ENCODE data around the gene DGKD. TPM values are rescaled to one million over a fixed set of nuclear protein-coding genes. Genes with fewer than 3 reads are reported as not detected.

Gene DGKD
- total RNA-seq, 2 experiments from 2014 or later, result 44.2 to 46.4 TPM

DNA sequence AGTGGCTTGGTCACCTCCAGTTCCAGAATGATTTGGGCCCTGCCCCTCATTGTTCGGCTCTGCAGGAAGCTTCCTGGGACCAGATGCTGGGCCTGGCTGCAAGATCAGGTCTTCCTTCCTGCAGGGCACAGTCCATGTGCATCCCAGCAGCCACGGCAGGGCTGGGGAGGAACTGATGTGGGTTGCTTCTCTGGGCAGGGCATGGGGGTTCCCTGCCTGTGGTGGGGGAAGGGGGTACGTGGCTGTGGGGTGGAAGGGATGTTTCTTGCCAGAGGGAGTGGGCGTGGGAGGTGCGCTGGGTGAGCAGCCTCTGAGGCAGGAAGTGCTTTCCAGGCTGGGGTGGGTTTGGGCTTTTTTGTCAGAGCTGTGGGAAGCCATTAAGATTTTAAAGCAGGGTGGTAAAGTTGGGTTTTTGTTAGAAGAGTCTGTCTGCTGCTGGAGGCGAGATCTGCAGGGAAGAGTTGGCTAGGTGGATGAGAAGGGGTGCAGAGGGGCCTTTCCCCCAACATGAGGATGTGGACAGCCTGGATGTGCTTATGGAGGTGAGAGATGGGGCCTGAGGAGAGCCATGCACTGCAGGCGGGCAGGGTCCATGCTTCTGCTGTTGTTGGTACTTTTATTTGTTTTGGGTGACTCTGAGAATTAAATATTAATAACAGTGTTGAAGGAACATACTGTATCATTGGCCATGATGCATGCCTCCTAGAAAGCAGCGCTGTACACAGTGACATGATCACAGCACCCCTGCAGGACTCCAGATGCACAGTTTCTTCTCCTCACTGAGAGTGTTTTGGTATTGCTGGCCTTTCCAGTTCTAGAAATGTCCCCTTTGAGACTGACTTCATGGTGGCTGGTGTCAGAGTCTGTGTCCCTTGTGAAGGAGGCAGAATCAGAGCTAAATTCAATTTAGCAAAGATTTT lies 45.3 kb downstream of the DGKD start:
- H3K4me1 Mint-ChIP-seq (ENCODE audit: low read depth), result peaks cover 33% of the 10 kb centered on the region
- POLR2A ChIA-PET, result interaction anchor here (0.7 to 1.1 kb wide), 2 partner anchors 19 to 27 kb away, joined by 3 to 5 read pairs; no protein-coding TSS in a partner anchor

DNA sequence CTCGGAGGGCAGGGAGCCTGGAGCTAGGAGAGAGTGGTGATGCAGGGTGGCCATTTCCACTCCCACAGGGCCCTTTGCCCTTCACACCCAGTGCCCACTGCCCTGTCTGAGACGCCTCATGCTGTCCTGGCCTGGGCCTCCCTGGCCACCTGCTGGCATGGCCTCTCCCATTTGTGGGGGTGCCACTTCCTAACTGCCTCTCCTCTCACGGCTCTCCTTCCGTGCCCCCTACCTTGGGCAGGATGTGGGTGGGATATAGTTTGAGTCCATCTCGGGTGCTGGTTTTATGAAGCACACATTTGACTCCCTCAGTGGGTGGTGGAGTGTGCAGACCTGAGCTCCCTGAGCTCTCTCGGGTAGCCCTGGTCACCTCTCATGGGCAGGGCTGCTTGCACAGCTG lies 46.0 kb downstream of the DGKD start:
- Mint-ChIP-seq H3K27ac (peak overlapping the region; percentile 2), H3K36me3 (peaks cover 1% of the 10 kb centered on the region), H3K4me3 (no peak overlapping the region), H3K9me3 (no peaks in the 10 kb centered on the region), H3K4me1 (ENCODE audit: low read depth) (peaks cover 35% of the 10 kb centered on the region), H3K27me3 (no peaks in the 10 kb centered on the region)
- CTCF ChIA-PET, result interaction anchor here (11.0 kb wide), 1 partner anchor 43 kb away, joined by 287 read pairs; no protein-coding TSS in a partner anchor
- intact Hi-C loops (cut with micrococcal nuclease), result loop anchor here (10.0 kb wide), 1 partner anchor 314 kb away; the partner anchor contains the start of genes UGT1A4 and UGT1A5
- POLR2A ChIA-PET, result interaction anchor here (0.7 to 1.1 kb wide), 2 partner anchors 18 to 28 kb away, joined by 3 to 5 read pairs; no protein-coding TSS in a partner anchor
- DNase-seq, result no peak

More for the DNA sequence above, 45.3 kb downstream of the DGKD start:
- Mint-ChIP-seq H3K9me3 (no peaks in the 10 kb centered on the region), H3K36me3 (peaks cover 1% of the 10 kb centered on the region), H3K4me3 (no peak overlapping the region), H3K27ac (peak overlapping the region; percentile 49), H3K27me3 (no peaks in the 10 kb centered on the region)
- intact Hi-C loops (cut with micrococcal nuclease), result loop anchor here (10.0 kb wide), 1 partner anchor 315 kb away; the partner anchor contains the start of genes UGT1A4 and UGT1A5
- CTCF ChIA-PET, result interaction anchor here (11.0 kb wide), 1 partner anchor 44 kb away, joined by 287 read pairs; no protein-coding TSS in a partner anchor
- DNase-seq, result peak; percentile 67

DNA sequence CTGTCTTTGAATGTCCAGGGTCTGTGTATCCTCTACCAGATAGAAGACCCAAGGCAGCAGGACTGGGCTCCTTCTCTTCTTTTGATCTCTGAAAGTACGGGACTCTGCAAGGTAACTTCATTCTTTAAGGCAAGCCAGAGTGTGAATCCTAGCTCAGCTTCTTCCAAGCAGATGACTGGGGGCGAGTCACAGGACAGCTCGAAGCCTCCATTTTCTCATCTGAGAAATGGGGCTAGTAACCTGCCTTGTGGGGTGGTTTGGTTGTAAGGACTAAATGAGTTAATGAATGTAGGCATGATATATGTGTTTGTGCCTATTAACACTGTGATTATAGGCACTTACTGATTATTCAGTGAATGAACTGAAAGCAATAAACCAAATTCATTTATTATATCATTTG lies 46.7 kb downstream of the DGKD start:
- Mint-ChIP-seq H3K4me1 (ENCODE audit: low read depth) (peaks cover 35% of the 10 kb centered on the region), H3K27ac (no peak overlapping the region), H3K36me3 (no peaks in the 10 kb centered on the region), H3K4me3 (no peak overlapping the region), H3K9me3 (no peaks in the 10 kb centered on the region), H3K27me3 (no peaks in the 10 kb centered on the region)
- peak; percentile 26 for DNase-seq
- CTCF ChIA-PET, result interaction anchor here (11.0 kb wide), 1 partner anchor 42 kb away, joined by 287 read pairs; no protein-coding TSS in a partner anchor
- POLR2A ChIA-PET, result interaction anchor here (1.1 kb wide), 1 partner anchor 17 kb away, joined by 5 read pairs; no protein-coding TSS in a partner anchor
- intact Hi-C loops (cut with micrococcal nuclease), result loop anchor here (10.0 kb wide), 1 partner anchor 314 kb away; the partner anchor contains the start of genes UGT1A4 and UGT1A5

DNA sequence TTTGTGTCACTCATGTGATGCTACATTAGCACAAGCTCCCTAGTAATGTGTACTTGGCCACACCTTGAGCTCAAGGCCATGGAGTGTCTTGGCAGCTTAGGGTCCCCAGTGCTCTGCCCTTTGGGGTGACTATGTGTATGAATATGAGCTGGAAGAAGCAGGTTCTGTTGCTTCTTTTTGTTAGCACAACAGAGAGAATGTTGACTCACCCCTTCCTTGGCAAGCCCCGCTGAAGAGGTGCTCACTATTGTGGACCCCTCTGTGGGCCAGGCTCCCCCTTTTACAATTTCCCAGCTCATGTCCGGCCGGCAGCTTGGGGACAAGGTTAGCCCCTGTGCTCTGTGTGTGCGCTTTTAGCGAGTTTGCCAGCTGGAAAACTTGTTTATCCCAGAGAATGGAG lies 48.1 kb downstream of the DGKD start:
- H3K36me3 Mint-ChIP-seq, result no peaks in the 10 kb centered on the region
- ChIA-PET CTCF (interaction anchor here (0.6 to 11.0 kb wide), 4 partner anchors 13 to 41 kb away, joined by 5 to 287 read pairs (median 26); no protein-coding TSS in a partner anchor), POLR2A (no interaction called here)
- H3K4me3 Mint-ChIP-seq, result no peak overlapping the region
- no peaks in the 10 kb centered on the region for H3K9me3 Mint-ChIP-seq
- H3K27me3 Mint-ChIP-seq, result no peaks in the 10 kb centered on the region
- intact Hi-C loops (cut with micrococcal nuclease), result loop anchor here (10.0 kb wide), 1 partner anchor 312 kb away; the partner anchor contains the start of genes UGT1A4 and UGT1A5
- DNase-seq, result no peak
- no peak overlapping the region for H3K27ac Mint-ChIP-seq
- H3K4me1 Mint-ChIP-seq (ENCODE audit: low read depth), result peaks cover 32% of the 10 kb centered on the region

DNA sequence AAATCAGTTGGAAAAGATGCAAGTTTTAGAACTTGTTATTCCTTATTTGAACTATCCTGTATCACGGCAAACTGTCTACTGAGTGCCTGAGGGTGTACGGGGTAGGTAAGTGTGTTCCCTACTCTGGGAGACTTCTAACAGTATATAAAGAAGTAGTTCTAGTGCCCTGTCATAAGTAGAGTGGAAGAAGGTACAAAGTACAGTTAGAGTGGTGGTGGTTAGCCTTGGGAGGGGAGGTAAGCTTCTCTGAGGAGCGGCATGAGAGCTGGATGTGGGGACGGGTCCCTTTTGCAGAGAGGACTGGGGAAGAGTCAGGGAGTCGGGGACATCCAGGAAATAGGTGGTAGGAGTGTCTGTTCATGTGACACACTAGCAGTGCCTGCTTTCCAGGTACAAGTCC lies 48.5 kb downstream of the DGKD start:
- H3K27ac Mint-ChIP-seq, result peak overlapping the region; percentile 3
- H3K27me3 Mint-ChIP-seq, result no peaks in the 10 kb centered on the region
- intact Hi-C loops (cut with micrococcal nuclease), result loop anchor here (10.0 kb wide), 1 partner anchor 312 kb away; the partner anchor contains the start of genes UGT1A4 and UGT1A5
- ChIA-PET CTCF (interaction anchor here (0.6 to 11.0 kb wide), 5 partner anchors 13 to 45 kb away, joined by 5 to 287 read pairs (median 24); no protein-coding TSS in a partner anchor), POLR2A (no interaction called here)
- DNase-seq, result no peak
- peaks cover 29% of the 10 kb centered on the region for H3K4me1 Mint-ChIP-seq (ENCODE audit: low read depth)
- H3K4me3 Mint-ChIP-seq, result no peak overlapping the region
- no peaks in the 10 kb centered on the region for H3K9me3 Mint-ChIP-seq
- H3K36me3 Mint-ChIP-seq, result no peaks in the 10 kb centered on the region

DNA sequence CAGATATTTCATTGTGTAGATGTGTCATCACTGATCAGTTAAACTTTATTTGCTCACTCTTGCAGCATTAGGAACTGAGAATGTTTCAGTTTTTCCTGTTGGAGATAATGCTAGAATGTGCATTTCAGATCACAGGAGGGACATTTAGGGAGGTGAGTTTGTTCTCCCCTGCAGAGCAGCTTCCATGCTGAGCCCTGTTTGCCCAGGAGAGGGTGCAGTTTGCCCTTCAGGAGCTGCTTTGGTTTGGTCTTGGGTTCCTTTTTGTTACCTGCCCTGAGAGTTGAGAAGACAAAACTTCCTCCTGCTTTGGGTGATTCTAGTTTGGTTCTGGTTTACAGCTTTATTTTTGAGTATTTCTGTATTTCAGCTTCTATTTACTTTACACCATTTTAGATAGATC lies 49.9 kb downstream of the DGKD start:
- DNase-seq, result peak; percentile 79
- intact Hi-C loops (cut with micrococcal nuclease), result loop anchor here (1.0 to 10.0 kb wide), 3 partner anchors 23 to 311 kb away; partner anchors contain the start of genes UGT1A4 and UGT1A5
- H3K9me3 Mint-ChIP-seq, result no peaks in the 10 kb centered on the region
- H3K36me3 Mint-ChIP-seq, result no peaks in the 10 kb centered on the region
- H3K4me3 Mint-ChIP-seq, result no peak overlapping the region
- ChIA-PET CTCF (interaction anchor here (0.6 to 11.0 kb wide), 21 partner anchors 10 to 1787 kb away, joined by 3 to 287 read pairs (median 4); no protein-coding TSS in a partner anchor), POLR2A (interaction anchor here (1.4 to 1.5 kb wide), 2 partner anchors 10 to 39 kb away, joined by 3 to 7 read pairs; no protein-coding TSS in a partner anchor)
- H3K27ac Mint-ChIP-seq, result peak overlapping the region; percentile 13
- no peaks in the 10 kb centered on the region for H3K27me3 Mint-ChIP-seq
- peaks cover 34% of the 10 kb centered on the region for H3K4me1 Mint-ChIP-seq (ENCODE audit: low read depth)

DNA sequence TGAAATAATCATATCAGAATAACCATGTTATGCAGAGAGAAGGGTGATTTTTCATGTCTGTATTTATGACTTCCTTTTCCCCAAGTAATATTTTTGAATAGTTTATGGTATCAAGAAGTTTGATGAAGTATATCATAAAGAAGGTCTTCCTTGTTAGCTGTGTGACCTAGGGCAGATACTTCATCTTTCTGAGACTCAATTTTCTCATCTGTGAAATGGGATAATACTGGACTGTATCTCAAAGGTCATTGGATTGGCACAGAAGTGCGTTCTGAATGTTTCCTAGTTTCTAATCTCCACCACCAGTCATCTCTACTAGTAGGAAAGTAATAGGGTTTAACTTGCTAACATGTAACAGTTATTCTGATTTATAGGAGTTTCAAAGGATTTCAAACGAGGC lies 52.6 kb downstream of the DGKD start:
- no peaks in the 10 kb centered on the region for H3K27me3 Mint-ChIP-seq
- peaks cover 14% of the 10 kb centered on the region for H3K9me3 Mint-ChIP-seq
- no peak for DNase-seq
- H3K4me3 Mint-ChIP-seq, result no peak overlapping the region
- ChIA-PET CTCF (interaction anchor here (0.7 to 11.0 kb wide), 5 partner anchors 12 to 129 kb away, joined by 3 to 287 read pairs (median 3); no protein-coding TSS in a partner anchor), POLR2A (interaction anchor here (0.6 kb wide), 1 partner anchor 385 kb away, joined by 3 read pairs; no protein-coding TSS in a partner anchor)
- peaks cover 14% of the 10 kb centered on the region for H3K36me3 Mint-ChIP-seq
- intact Hi-C loops (cut with micrococcal nuclease), result loop anchor here (10.0 kb wide), 1 partner anchor 308 kb away; the partner anchor contains the start of genes UGT1A4 and UGT1A5
- H3K27ac Mint-ChIP-seq, result no peak overlapping the region
- H3K4me1 Mint-ChIP-seq (ENCODE audit: low read depth), result peaks cover 42% of the 10 kb centered on the region

DNA sequence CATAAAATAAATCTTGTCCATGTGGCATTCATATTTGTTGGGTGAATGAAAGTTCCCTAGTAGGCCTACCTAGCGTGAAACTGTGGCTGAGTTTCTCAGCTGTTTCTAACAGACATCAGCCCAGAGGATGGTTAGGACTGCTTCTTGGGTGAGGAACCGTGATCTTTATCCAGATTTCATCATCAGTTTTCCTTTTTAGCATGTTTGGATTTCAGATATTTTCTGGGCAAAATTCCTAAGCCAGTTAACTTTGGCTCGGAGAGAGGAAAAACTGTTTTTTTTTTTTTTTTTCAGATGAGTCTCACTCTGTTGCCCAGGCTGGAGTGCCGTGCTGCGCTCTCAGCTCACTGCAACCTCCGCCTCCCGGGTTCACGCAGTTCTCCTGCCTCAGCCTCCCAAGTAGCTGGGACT lies 53.5 kb downstream of the DGKD start:
- H3K27ac Mint-ChIP-seq, result no peak overlapping the region
- intact Hi-C loops (cut with micrococcal nuclease), result loop anchor here (10.0 kb wide), 1 partner anchor 307 kb away; the partner anchor contains the start of genes UGT1A4 and UGT1A5
- POLR2A ChIA-PET, result no interaction called here
- no peak for DNase-seq
- CTCF ChIA-PET, result interaction anchor here (0.6 to 11.0 kb wide), 4 partner anchors 35 to 309 kb away, joined by 3 to 287 read pairs (median 4); no protein-coding TSS in a partner anchor
- H3K36me3 Mint-ChIP-seq, result peaks cover 21% of the 10 kb centered on the region
- peaks cover 20% of the 10 kb centered on the region for H3K9me3 Mint-ChIP-seq
- H3K27me3 Mint-ChIP-seq, result no peaks in the 10 kb centered on the region
- H3K4me1 Mint-ChIP-seq (ENCODE audit: low read depth), result peaks cover 46% of the 10 kb centered on the region
- no peak overlapping the region for H3K4me3 Mint-ChIP-seq

DNA sequence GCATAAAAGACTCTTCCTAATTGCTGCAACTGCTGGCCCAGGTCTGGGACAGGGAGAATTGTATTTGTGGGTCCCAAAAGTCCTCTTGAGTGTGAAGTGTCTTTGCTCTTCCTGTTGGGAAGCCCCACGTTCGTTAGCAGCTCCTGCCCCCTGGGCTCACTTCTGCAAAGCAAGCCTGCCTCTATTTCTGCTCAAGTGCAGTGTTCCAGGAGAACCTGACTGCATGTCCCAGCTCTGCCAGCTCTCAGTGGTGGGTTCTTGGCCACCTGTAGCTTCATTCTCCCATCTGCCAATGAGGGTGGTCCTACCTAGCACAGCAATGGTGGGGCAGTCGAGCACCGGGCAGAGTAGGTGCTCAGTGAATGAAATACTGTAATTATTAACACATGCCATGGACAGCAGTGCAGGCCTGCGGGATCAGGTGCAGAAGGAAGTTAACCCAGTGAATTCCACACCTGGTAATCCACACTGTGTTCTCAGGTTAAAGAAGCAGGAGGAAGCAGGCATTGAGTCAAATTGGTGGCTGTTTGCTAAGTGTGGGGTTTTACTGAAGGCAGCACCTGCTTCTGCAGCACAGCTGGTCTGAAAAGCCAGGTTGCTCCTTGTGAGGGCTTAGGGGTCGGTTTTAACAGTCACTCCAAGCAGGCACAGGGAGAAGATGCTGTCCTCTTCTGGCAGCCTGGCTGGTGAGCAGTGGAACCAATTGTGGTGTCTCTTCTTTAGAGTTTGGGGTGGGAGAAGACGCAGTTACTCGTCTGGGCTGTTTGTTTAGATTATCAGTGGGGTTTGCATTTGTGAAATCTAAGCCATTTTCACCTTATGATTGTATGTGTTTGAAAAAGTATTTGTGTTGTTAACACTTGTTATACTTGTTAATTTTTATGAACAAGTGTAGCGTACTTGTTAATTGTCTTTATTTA lies 54.3 kb downstream of the DGKD start:
- ChIA-PET CTCF (interaction anchor here (0.6 to 11.0 kb wide), 2 partner anchors 34 to 310 kb away, joined by 3 to 287 read pairs; no protein-coding TSS in a partner anchor), POLR2A (no interaction called here)
- no peak for DNase-seq
- peaks cover 54% of the 10 kb centered on the region for H3K4me1 Mint-ChIP-seq (ENCODE audit: low read depth)
- intact Hi-C loops (cut with micrococcal nuclease), result loop anchor here (10.0 kb wide), 1 partner anchor 306 kb away; the partner anchor contains the start of genes UGT1A4 and UGT1A5
- peaks cover 22% of the 10 kb centered on the region for H3K9me3 Mint-ChIP-seq
- H3K36me3 Mint-ChIP-seq, result peaks cover 28% of the 10 kb centered on the region
- no peaks in the 10 kb centered on the region for H3K27me3 Mint-ChIP-seq
- no peak overlapping the region for H3K4me3 Mint-ChIP-seq
- H3K27ac Mint-ChIP-seq, result peak overlapping the region; percentile 76

DNA sequence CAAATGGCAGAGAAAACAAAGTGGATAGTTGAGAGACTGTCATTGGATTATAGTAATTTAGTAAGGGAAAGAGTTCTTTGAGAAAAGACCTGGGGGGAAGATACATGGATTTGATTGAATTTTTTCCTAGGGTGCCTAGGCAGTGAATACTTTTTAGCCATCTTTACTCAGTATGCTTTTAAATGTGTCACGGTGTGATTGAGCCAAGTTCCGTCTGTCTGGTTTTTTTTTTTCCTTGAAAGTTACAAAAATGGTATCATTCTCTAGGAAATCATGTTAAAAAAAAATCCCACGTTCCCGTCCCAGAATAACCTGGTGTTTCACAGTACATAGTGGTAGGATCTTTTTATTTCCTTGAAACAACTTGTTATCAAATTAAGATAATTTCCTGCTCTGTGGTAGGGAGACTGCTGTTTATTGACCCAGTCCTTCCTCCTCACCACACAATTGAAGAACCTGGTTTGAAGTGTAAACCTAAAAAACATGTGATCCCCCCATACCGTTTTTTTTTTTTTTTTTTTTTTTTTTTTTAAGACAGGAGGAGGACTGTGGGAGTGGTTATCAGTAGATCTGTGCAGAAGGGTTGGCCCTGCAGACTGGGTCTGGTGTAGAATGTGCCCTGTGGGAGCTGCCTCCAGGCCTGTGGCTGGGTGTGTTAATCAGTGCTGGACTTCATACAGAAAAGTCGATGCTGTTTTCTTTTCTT lies 55.1 kb downstream of the DGKD start:
- no peak for DNase-seq
- peaks cover 29% of the 10 kb centered on the region for H3K36me3 Mint-ChIP-seq
- ChIA-PET CTCF (interaction anchor here (1.2 to 11.0 kb wide), 2 partner anchors 34 kb away, joined by 7 to 287 read pairs; no protein-coding TSS in a partner anchor), POLR2A (no interaction called here)
- intact Hi-C loops (cut with micrococcal nuclease), result loop anchor here (10.0 kb wide), 1 partner anchor 305 kb away; the partner anchor contains the start of genes UGT1A4 and UGT1A5
- H3K4me1 Mint-ChIP-seq (ENCODE audit: low read depth), result peaks cover 58% of the 10 kb centered on the region
- peak overlapping the region; percentile 76 for H3K27ac Mint-ChIP-seq
- H3K27me3 Mint-ChIP-seq, result no peaks in the 10 kb centered on the region
- H3K9me3 Mint-ChIP-seq, result peaks cover 22% of the 10 kb centered on the region
- H3K4me3 Mint-ChIP-seq, result no peak overlapping the region

Measured in activated CD4-positive, alpha-beta memory T cell treated with anti-CD3 and anti-CD28 coated beads for 36 hours (primary cell).